DND-41 (cell line): ENCODE measurements around the gene TMEFF2.
"Not testable (repeated sequence)": the region's sequence is repeated elsewhere in the genome, so short reads cannot be mapped to it uniquely, and the experiment has no call there.

ENCODE experiments used
- ATAC-seq: fragments of 200-7000 bp; cut with Tn5 transposase; 3 replicates; pipeline ENCODE4 v1.9.1; 2021; ENCODE audit warnings: low read depth; ENCODE audit not compliant: insufficient read depth
- DNase-seq: peaks from one replicate; pipeline ENCODE4 v3.0.0-alpha.2; 2020
- H2AFZ ChIP-seq: 2 replicates; pipeline ENCODE4 v1.6.0; 2012; ENCODE audit warnings: low read depth, low read length
- H3K27ac ChIP-seq: 2 replicates; pipeline ENCODE4 v1.5.1; 2012; ENCODE audit warnings: low read length, inconsistent platforms
- H3K27me3 ChIP-seq: fragments of 200-600 bp; sonication (generic); 2 replicates; pipeline ENCODE4 v1.6.0; 2012; ENCODE audit warnings: low read length, mild to moderate bottlenecking, inconsistent platforms; ENCODE audit not compliant: insufficient read depth, poor library complexity
- H3K36me3 ChIP-seq: 2 replicates; pipeline ENCODE4 v1.5.1; 2012; ENCODE audit warnings: low read length, inconsistent platforms; ENCODE audit not compliant: insufficient read depth
- H3K4me1 ChIP-seq: 2 replicates; pipeline ENCODE4 v1.5.1; 2012; ENCODE audit warnings: mild to moderate bottlenecking, low read length; ENCODE audit not compliant: insufficient read depth
- H3K4me2 ChIP-seq: 2 replicates; pipeline ENCODE4 v1.6.0; 2012; ENCODE audit warnings: mild to moderate bottlenecking, moderate library complexity, low read length, inconsistent platforms; ENCODE audit not compliant: insufficient read depth
- H3K4me3 ChIP-seq, 2 experiments: fragments of 200-600 bp in 1 of 2; shearing (Covaris generic) in 1 of 2; 2 replicates each; pipeline ENCODE4 v1.5.1; 2012 to 2016; ENCODE audit warnings: inconsistent platforms in 2 of 2, low read length in 2 of 2, mild to moderate bottlenecking in 2 of 2, low read depth in 1 of 2, moderate library complexity in 1 of 2
- H3K79me2 ChIP-seq: 2 replicates; pipeline ENCODE4 v1.6.0; 2012; ENCODE audit warnings: low read length, inconsistent platforms; ENCODE audit not compliant: insufficient read depth
- H3K9ac ChIP-seq: 2 replicates; pipeline ENCODE4 v1.6.0; 2012; ENCODE audit warnings: low read depth, mild to moderate bottlenecking, inconsistent platforms, low read length, moderate library complexity
- H3K9me3 ChIP-seq: 2 replicates; pipeline ENCODE4 v1.5.1; 2012; ENCODE audit warnings: low read length, moderate library complexity, mild to moderate bottlenecking, inconsistent platforms; ENCODE audit not compliant: insufficient read depth, severe bottlenecking
- H4K20me1 ChIP-seq: 2 replicates; pipeline ENCODE4 v1.6.0; 2012; ENCODE audit warnings: low read length; ENCODE audit not compliant: insufficient read depth
- CTCF ChIP-seq: IDR thresholded peaks from 2 replicates; pipeline ENCODE4 v1.5.1; 2012; ENCODE audit warnings: borderline replicate concordance, low read length, moderate library complexity, mild to moderate bottlenecking; ENCODE audit not compliant: poor library complexity, severe bottlenecking; ENCODE audit errors: extremely low read depth
- EZH2 ChIP-seq: IDR thresholded peaks from 3 replicates; pipeline ENCODE4 v1.6.1; 2012; ENCODE audit warnings: borderline replicate concordance, low read depth, mild to moderate bottlenecking, moderate library complexity, low read length, inconsistent platforms; ENCODE audit not compliant: severe bottlenecking

Gene TMEFF2

GRCh38 chr2:191922736-191923651, 271.7 kb downstream of the TMEFF2 start:
- Histone ChIP-seq H3K4me1 (no peaks in the 10 kb centered on the region), H3K36me3 (no peaks in the 10 kb centered on the region), H3K9ac (no peak overlapping the region), H3K9me3 (no peaks in the 10 kb centered on the region), H3K4me2 (no peak overlapping the region), H3K4me3 (no peak overlapping the region), H2AFZ (no peak overlapping the region), H4K20me1 (no peaks in the 10 kb centered on the region), H3K27me3 (peaks cover 3% of the 10 kb centered on the region), H3K79me2 (no peaks in the 10 kb centered on the region), H3K27ac (no peak overlapping the region)
- no peak for ATAC-seq
- DNase-seq, result no peak
- TF ChIP-seq EZH2 (no peak), CTCF (no peak)

GRCh38 chr2:191921650-191922049, 273.1 kb downstream of the TMEFF2 start:
- H3K4me2 ChIP-seq, H4K20me1 ChIP-seq, H3K79me2 ChIP-seq, H3K27ac ChIP-seq, H3K4me1 ChIP-seq, H3K9me3 ChIP-seq, DNase-seq, H3K4me3 ChIP-seq, ATAC-seq, H3K36me3 ChIP-seq, H2AFZ ChIP-seq, H3K9ac ChIP-seq, H3K27me3 ChIP-seq: not testable (repeated sequence)

GRCh38 chr2:191920502-191920901, 274.2 kb downstream of the TMEFF2 start:
- TF ChIP-seq CTCF, result no peak
- no peak for TF ChIP-seq EZH2
- H3K4me2 ChIP-seq, result no peak overlapping the region
- H3K36me3 ChIP-seq, result no peaks in the 10 kb centered on the region
- H3K9me3 ChIP-seq, result no peaks in the 10 kb centered on the region
- H2AFZ ChIP-seq, result no peak overlapping the region
- no peak overlapping the region for H3K4me3 ChIP-seq
- H4K20me1 ChIP-seq, result no peaks in the 10 kb centered on the region
- ATAC-seq, result no peak
- no peaks in the 10 kb centered on the region for H3K79me2 ChIP-seq
- H3K27ac ChIP-seq, result no peak overlapping the region
- H3K4me1 ChIP-seq, result no peaks in the 10 kb centered on the region
- no peak for DNase-seq
- no peak overlapping the region for H3K9ac ChIP-seq
- no peaks in the 10 kb centered on the region for H3K27me3 ChIP-seq

GRCh38 chr2:191917967-191918651, 276.6 kb downstream of the TMEFF2 start:
- Histone ChIP-seq H4K20me1 (no peaks in the 10 kb centered on the region), H2AFZ (no peak overlapping the region), H3K9me3 (no peaks in the 10 kb centered on the region), H3K79me2 (no peaks in the 10 kb centered on the region), H3K4me3 (no peak overlapping the region), H3K9ac (no peak overlapping the region), H3K36me3 (no peaks in the 10 kb centered on the region), H3K4me1 (no peaks in the 10 kb centered on the region), H3K27me3 (no peaks in the 10 kb centered on the region), H3K4me2 (no peak overlapping the region), H3K27ac (no peak overlapping the region)
- DNase-seq, result no peak
- TF ChIP-seq EZH2, result no peak
- TF ChIP-seq CTCF, result no peak
- ATAC-seq, result no peak
